IMR-90 (cell line): Measurements from ENCODE around the gene TAPBP. TPM values are rescaled to one million over a fixed set of nuclear protein-coding genes. Genes with fewer than 3 reads are reported as not detected.

Source experiments
- ATAC-seq: fragments of 200-7000 bp; cut with Tn5 transposase; 2 replicates; pipeline ENCODE4 v1.9.1; 2020; ENCODE audit warnings: low read depth, mild to moderate bottlenecking, moderate library complexity
- BruUV-seq: library from RNA; stranded (reverse); fragments of 400-500 nt; replicated peaks from 2 replicates; lab custom pipeline; 2021; lab: Mats Ljungman, UMichigan
- CTCF ChIA-PET: fragments of 300-600 bp; formaldehyde crosslinking; extraction: SDS; loops from one replicate; lab custom pipeline; 2021; ENCODE audit warnings: antibody characterized with exemption; lab: Yijun Ruan, JAX
- POLR2A ChIA-PET: fragments of 300-600 bp; sonication (Branson Sonifier 250); formaldehyde crosslinking; loops from one replicate; lab custom pipeline; 2022; ENCODE audit warnings: antibody characterized with exemption; ENCODE audit not compliant: unreplicated experiment; lab: Charles Lee
- DNase-seq: peaks from one replicate; pipeline ENCODE4 v3.0.0; 2013
- H2AFZ ChIP-seq: replicated peaks from 2 replicates; pipeline ENCODE3; 2013; ENCODE audit warnings: low read length, mild to moderate bottlenecking; ENCODE audit not compliant: poor library complexity
- H2AK5ac ChIP-seq: 2 replicates; pipeline ENCODE4 v1.6.1; 2013; ENCODE audit warnings: low read depth, low read length, inconsistent platforms
- H2AK9ac ChIP-seq: replicated peaks from 2 replicates; pipeline ENCODE3; 2013; ENCODE audit warnings: mild to moderate bottlenecking, low read depth, low read length, moderate library complexity; ENCODE audit not compliant: poor library complexity
- H2BK120ac ChIP-seq: 2 replicates; pipeline ENCODE4 v1.6.1; 2013; ENCODE audit warnings: low read depth, low read length, inconsistent platforms
- H2BK15ac ChIP-seq: 3 replicates; pipeline ENCODE4 v1.6.1; 2013; ENCODE audit warnings: low read depth, low read length, inconsistent platforms
- H2BK20ac ChIP-seq: 2 replicates; pipeline ENCODE4 v1.6.1; 2013; ENCODE audit warnings: low read depth, mild to moderate bottlenecking, inconsistent platforms, low read length, moderate library complexity
- H2BK5ac ChIP-seq: 2 replicates; pipeline ENCODE4 v1.6.1; 2013; ENCODE audit warnings: mild to moderate bottlenecking, low read depth, low read length, inconsistent platforms; ENCODE audit not compliant: poor library complexity, severe bottlenecking
- H3K14ac ChIP-seq: replicated peaks from 2 replicates; pipeline ENCODE4 v1.6.1; 2013; ENCODE audit warnings: low read depth, low read length, inconsistent platforms
- H3K18ac ChIP-seq: 2 replicates; pipeline ENCODE4 v1.6.1; 2013; ENCODE audit warnings: low read depth, low read length, control low read depth
- H3K23ac ChIP-seq: 2 replicates; pipeline ENCODE4 v1.6.1; 2013; ENCODE audit warnings: low read depth, low read length, inconsistent platforms
- H3K27ac ChIP-seq: 2 replicates; pipeline ENCODE4 v1.5.1; 2013; ENCODE audit warnings: mild to moderate bottlenecking, control low read depth, low read length; ENCODE audit not compliant: insufficient read depth
- H3K27me3 ChIP-seq: 2 replicates; pipeline ENCODE4 v1.6.1; 2013; ENCODE audit warnings: low read length; ENCODE audit not compliant: control insufficient read depth, insufficient read depth
- H3K36me3 ChIP-seq: 2 replicates; pipeline ENCODE4 v1.6.1; 2013; ENCODE audit warnings: low read length, mixed read lengths; ENCODE audit not compliant: control insufficient read depth, insufficient read depth
- H3K4ac ChIP-seq: 2 replicates; pipeline ENCODE4 v1.6.1; 2013; ENCODE audit warnings: low read depth, low read length, inconsistent platforms
- H3K4me1 ChIP-seq: 2 replicates; pipeline ENCODE4 v1.6.1; 2013; ENCODE audit warnings: low read length, mixed read lengths; ENCODE audit not compliant: control insufficient read depth, insufficient read depth
- H3K4me2 ChIP-seq: 2 replicates; pipeline ENCODE4 v1.6.1; 2013; ENCODE audit warnings: low read depth, mild to moderate bottlenecking, control low read depth, low read length, moderate library complexity
- H3K4me3 ChIP-seq: 2 replicates; pipeline ENCODE4 v1.5.1; 2013; ENCODE audit warnings: low read depth, mild to moderate bottlenecking, control low read depth, low read length, moderate library complexity; ENCODE audit not compliant: insufficient read depth
- H3K56ac ChIP-seq: 2 replicates; pipeline ENCODE4 v1.6.1; 2013; ENCODE audit warnings: low read length, inconsistent platforms; ENCODE audit not compliant: insufficient read depth; ENCODE audit errors: extremely low read depth
- H3K79me1 ChIP-seq, 2 experiments: 2 replicates each; pipeline ENCODE4 v1.6.1; 2013; ENCODE audit warnings: low read length in 2 of 2, inconsistent platforms in 1 of 2, low read depth in 1 of 2
- H3K9ac ChIP-seq: 2 replicates; pipeline ENCODE4 v1.6.1; 2013; ENCODE audit warnings: low read depth, low read length, control low read depth
- H3K9me1 ChIP-seq: 2 replicates; pipeline ENCODE4 v1.6.1; 2013; ENCODE audit warnings: low read length, inconsistent platforms; ENCODE audit not compliant: insufficient read depth
- H3K9me3 ChIP-seq: 2 replicates; pipeline ENCODE4 v1.6.1; 2013; ENCODE audit warnings: low read length; ENCODE audit not compliant: control insufficient read depth, insufficient read depth
- H4K20me1 ChIP-seq: 2 replicates; pipeline ENCODE4 v1.6.1; 2013; ENCODE audit warnings: low read length, inconsistent platforms; ENCODE audit not compliant: insufficient read depth
- H4K5ac ChIP-seq: 2 replicates; pipeline ENCODE4 v1.6.1; 2013; ENCODE audit warnings: mild to moderate bottlenecking, low read depth, low read length, control low read depth
- H4K8ac ChIP-seq, 2 experiments: 2 replicates each; pipeline ENCODE4 v1.6.1; 2013; ENCODE audit warnings: low read depth in 2 of 2, low read length in 2 of 2, control low read depth in 1 of 2, inconsistent platforms in 1 of 2
- H4K91ac ChIP-seq: 2 replicates; pipeline ENCODE4 v1.6.1; 2013; ENCODE audit warnings: low read depth, low read length, inconsistent platforms; ENCODE audit not compliant: insufficient read depth
- MAZ ChIP-seq: IDR thresholded peaks from 2 replicates; pipeline ENCODE4 v1.6.1; 2012; ENCODE audit warnings: low read depth, mild to moderate bottlenecking, low read length, improper control_type of control experiment, moderate library complexity, borderline replicate concordance
- NFE2L2 ChIP-seq: fragments of 150-350 bp; IDR thresholded peaks from 2 replicates; pipeline ENCODE4 v1.6.1; 2016; ENCODE audit warnings: low read depth, mild to moderate bottlenecking, low read length
- SMC3 ChIP-seq: fragments of 150-350 bp; IDR thresholded peaks from 2 replicates; pipeline ENCODE4 v1.6.1; 2016; ENCODE audit warnings: low read depth, mild to moderate bottlenecking, antibody characterized with exemption, low read length, moderate library complexity
- WGBS, 2 experiments: methylation state at CpG; one replicate each; pipeline versions ENCODE4 v1.1.5 to v1.1.7; 2013; ENCODE audit warnings: missing lambda C conversion rate in 2 of 2; ENCODE audit not compliant: insufficient read length in 1 of 2; ENCODE audit errors: extremely low coverage in 2 of 2; 5-methylcytosine and 5-hydroxymethylcytosine counted together
- dilution Hi-C: fragments of 300-500 bp; cut with HindIII; formaldehyde crosslinking; loops from one replicate; pipeline ENCODE4 v1.14.3; 2018; ENCODE audit warnings: low sequenced_read_pairs; ENCODE audit not compliant: unreplicated experiment
- in situ Hi-C: fragments of 300-500 bp; cut with MboI; formaldehyde crosslinking; loops from 3 replicates; pipeline ENCODE4 v1.14.3; 2019; ENCODE audit warnings: low sequenced_read_pairs, inconsistent platforms, mixed read lengths
- intact Hi-C: fragments of 100-400 bp; cut with micrococcal nuclease; formaldehyde crosslinking; loops from 2 replicates; pipeline ENCODE4 v1.10.0; 2022
- polyA plus RNA-seq, 3 experiments: library from polyadenylated mRNA; depleted of rRNA; stranded (reverse); fragments of >200 nt; gene quantifications; 2 replicates each; pipeline ENCODE4 v1.2.3, GENCODE V29; 2012; ENCODE audit warnings: low replicate concordance in 1 of 3
- total RNA-seq: library from RNA; depleted of rRNA; stranded (reverse); fragments of >200 nt; gene quantifications from 2 replicates; pipeline ENCODE4 v1.2.3, GENCODE V29; 2012
- TF ChIP-seq, protein P1 (sequence below): conservative IDR thresholded peaks from 2 replicates; pipeline ENCODE4 v1.5.1; 2012; ENCODE audit warnings: mild to moderate bottlenecking, low read depth, low read length, improper control_type of control experiment
- TF ChIP-seq, protein P2 (sequence below): fragments of 150-350 bp; IDR thresholded peaks from 2 replicates; pipeline ENCODE4 v1.6.1; 2017; ENCODE audit warnings: mild to moderate bottlenecking, antibody characterized with exemption, low read length, low read depth
- TF ChIP-seq, protein P3 (sequence below): fragments of 150-350 bp; IDR thresholded peaks from 2 replicates; pipeline ENCODE4 v1.6.1; 2016; ENCODE audit warnings: low read depth, mild to moderate bottlenecking, low read length, moderate library complexity, borderline replicate concordance

The TAPBP gene
- total and polyA plus RNA-seq, 2 of the 4 experiments (the other 2 are of a cell fraction), result 13.1 to 63.3 TPM

DNA sequence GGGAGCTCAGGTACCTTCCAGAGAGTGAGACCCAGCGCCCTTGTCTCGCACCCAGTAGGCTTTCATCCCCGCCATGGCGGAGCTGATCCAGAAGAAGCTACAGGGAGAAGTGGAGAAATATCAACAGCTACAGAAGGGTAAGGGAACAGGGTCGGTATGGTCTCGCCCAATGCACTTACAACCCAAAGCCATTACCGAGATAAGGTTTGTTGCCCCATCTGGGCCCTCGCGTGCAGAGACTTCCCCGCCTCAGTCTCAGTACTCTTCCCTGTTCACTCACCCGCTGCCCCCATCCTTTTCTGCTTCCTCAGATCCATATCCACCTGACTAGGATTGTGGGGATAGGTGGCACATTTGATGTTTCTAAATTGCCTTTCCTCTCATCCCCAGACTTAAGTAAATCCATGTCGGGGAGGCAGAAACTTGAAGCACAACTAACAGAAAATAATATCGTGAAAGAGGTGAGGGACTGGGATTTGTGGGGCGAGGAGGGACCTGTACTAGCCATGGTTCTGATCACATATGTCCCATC is 24.0 kb downstream of the TAPBP start:
- Histone ChIP-seq H3K9me1 (peaks cover 3% of the 10 kb centered on the region; the same call in 1 of the 2 replicates), H2AK9ac (peak overlapping the region; percentile 91), H3K18ac (no peak overlapping the region), H2AFZ (peak overlapping the region; percentile 94), H3K27me3 (no peaks in the 10 kb centered on the region), H3K4ac (peak overlapping the region; percentile 88), H2BK20ac (no peak overlapping the region), H3K23ac (0 out of 2 replicates have a peak overlapping the region, but pooled peaks have one; percentile 59), H4K20me1 (no peaks in the 10 kb centered on the region), H3K9ac (peak overlapping the region; percentile 93), H3K27ac (peak overlapping the region; percentile 78), H3K4me3 (peak overlapping the region; percentile 84), H3K14ac (peak overlapping the region; percentile 73; the same call in 1 of the 2 replicates), H4K5ac (peak overlapping the region; percentile 73), H3K79me1 (peaks cover 27 to 53% of the 10 kb centered on the region in 2 experiments), H3K4me1 (peaks cover 7% of the 10 kb centered on the region), H3K9me3 (no peaks in the 10 kb centered on the region), H3K4me2 (peak overlapping the region; percentile 97), H4K91ac (peak overlapping the region; percentile 60; the same call in 1 of the 2 replicates), H4K8ac (peak overlapping the region; percentile 53 to 94), H2AK5ac (peak overlapping the region; percentile 16; the same call in 1 of the 2 replicates), H2BK15ac (no peak overlapping the region), H3K56ac (peak overlapping the region; percentile 64), H2BK120ac (no peak overlapping the region), H2BK5ac (peak overlapping the region; percentile 65), H3K36me3 (peaks cover 38% of the 10 kb centered on the region)
- ATAC-seq, result peak; percentile 6
- POLR2A ChIA-PET, result interaction anchor here (1.3 kb wide), 1 partner anchor 12 kb away, joined by 10 read pairs; no protein-coding TSS in a partner anchor
- in situ Hi-C loops (no loop called here), intact Hi-C loops (no loop called here), dilution Hi-C loops (no loop called here)
- BruUV-seq, result TSS peak; percentile 96
- 0% methylated on average over 2 of the region's 14 CpGs; no CpG with 5 or more reads in 1 of the 2 experiments for WGBS, 2 experiments
- TF ChIP-seq, protein P1, sequence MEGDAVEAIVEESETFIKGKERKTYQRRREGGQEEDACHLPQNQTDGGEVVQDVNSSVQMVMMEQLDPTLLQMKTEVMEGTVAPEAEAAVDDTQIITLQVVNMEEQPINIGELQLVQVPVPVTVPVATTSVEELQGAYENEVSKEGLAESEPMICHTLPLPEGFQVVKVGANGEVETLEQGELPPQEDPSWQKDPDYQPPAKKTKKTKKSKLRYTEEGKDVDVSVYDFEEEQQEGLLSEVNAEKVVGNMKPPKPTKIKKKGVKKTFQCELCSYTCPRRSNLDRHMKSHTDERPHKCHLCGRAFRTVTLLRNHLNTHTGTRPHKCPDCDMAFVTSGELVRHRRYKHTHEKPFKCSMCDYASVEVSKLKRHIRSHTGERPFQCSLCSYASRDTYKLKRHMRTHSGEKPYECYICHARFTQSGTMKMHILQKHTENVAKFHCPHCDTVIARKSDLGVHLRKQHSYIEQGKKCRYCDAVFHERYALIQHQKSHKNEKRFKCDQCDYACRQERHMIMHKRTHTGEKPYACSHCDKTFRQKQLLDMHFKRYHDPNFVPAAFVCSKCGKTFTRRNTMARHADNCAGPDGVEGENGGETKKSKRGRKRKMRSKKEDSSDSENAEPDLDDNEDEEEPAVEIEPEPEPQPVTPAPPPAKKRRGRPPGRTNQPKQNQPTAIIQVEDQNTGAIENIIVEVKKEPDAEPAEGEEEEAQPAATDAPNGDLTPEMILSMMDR, result no peak
- TF ChIP-seq NFE2L2 (no peak), SMC3 (no peak), MAZ (no peak)
- TF ChIP-seq, protein P2, sequence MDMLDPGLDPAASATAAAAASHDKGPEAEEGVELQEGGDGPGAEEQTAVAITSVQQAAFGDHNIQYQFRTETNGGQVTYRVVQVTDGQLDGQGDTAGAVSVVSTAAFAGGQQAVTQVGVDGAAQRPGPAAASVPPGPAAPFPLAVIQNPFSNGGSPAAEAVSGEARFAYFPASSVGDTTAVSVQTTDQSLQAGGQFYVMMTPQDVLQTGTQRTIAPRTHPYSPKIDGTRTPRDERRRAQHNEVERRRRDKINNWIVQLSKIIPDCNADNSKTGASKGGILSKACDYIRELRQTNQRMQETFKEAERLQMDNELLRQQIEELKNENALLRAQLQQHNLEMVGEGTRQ, result no peak
- TF ChIP-seq, protein P3, sequence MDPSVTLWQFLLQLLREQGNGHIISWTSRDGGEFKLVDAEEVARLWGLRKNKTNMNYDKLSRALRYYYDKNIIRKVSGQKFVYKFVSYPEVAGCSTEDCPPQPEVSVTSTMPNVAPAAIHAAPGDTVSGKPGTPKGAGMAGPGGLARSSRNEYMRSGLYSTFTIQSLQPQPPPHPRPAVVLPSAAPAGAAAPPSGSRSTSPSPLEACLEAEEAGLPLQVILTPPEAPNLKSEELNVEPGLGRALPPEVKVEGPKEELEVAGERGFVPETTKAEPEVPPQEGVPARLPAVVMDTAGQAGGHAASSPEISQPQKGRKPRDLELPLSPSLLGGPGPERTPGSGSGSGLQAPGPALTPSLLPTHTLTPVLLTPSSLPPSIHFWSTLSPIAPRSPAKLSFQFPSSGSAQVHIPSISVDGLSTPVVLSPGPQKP, result no peak
- CTCF ChIA-PET, result interaction anchor here (0.8 kb wide), 1 partner anchor 9 kb away, joined by 5 read pairs; no protein-coding TSS in a partner anchor
- DNase-seq, result no peak
